Measurements from ENCODE around the gene MAGI3.

The MAGI3 gene

GRCh38 chr1:113662101-113662500 is 271.8 kb downstream of the MAGI3 start:
- no peak for DNase-seq

GRCh38 chr1:113663165-113663951 is 273.0 kb downstream of the MAGI3 start:
- DNase-seq: peak; percentile 35

GRCh38 chr1:113665071-113665470 is 274.8 kb downstream of the MAGI3 start:
- DNase-seq: no peak

- DNase-seq: no peak
These were observed 275.8 kb downstream of the MAGI3 start for GRCh38 chr1:113666126-113666525.

- DNase-seq: no peak
These were observed 279.7 kb downstream of the MAGI3 start for GRCh38 chr1:113669988-113670387.

GRCh38 chr1:113670650-113671049 is 280.3 kb downstream of the MAGI3 start:
- DNase-seq: no peak

- DNase-seq: no peak
These were observed 282.2 kb downstream of the MAGI3 start for GRCh38 chr1:113672491-113672890.

- DNase-seq: no peak
These were observed 284.3 kb downstream of the MAGI3 start for GRCh38 chr1:113674591-113674990.

GRCh38 chr1:113675302-113675701 is 285.0 kb downstream of the MAGI3 start:
- DNase-seq: peak; percentile 2

GRCh38 chr1:113676524-113676923 is 286.2 kb downstream of the MAGI3 start:
- DNase-seq: no peak

GRCh38 chr1:113677250-113678158 is 287.2 kb downstream of the MAGI3 start:
- peak; percentile 52 for DNase-seq

- no peak for DNase-seq
These were observed 287.8 kb downstream of the MAGI3 start for GRCh38 chr1:113678159-113678469.

GRCh38 chr1:113681596-113682337 is 291.5 kb downstream of the MAGI3 start:
- DNase-seq: no peak

GRCh38 chr1:113683384-113684152 is 293.3 kb downstream of the MAGI3 start:
- DNase-seq: no peak

GRCh38 chr1:113684153-113684541 is 293.8 kb downstream of the MAGI3 start:
- peak; percentile 6 for DNase-seq

- no peak for DNase-seq
These were observed 296.7 kb downstream of the MAGI3 start for GRCh38 chr1:113686891-113687618.

- DNase-seq: no peak
These were observed 300.9 kb downstream of the MAGI3 start for GRCh38 chr1:113691184-113691583.

GRCh38 chr1:113692342-113692741 is 302.0 kb downstream of the MAGI3 start:
- no peak for DNase-seq

- no peak for DNase-seq
These were observed 302.6 kb downstream of the MAGI3 start for GRCh38 chr1:113692824-113693431.

- DNase-seq: no peak
These were observed 304.6 kb downstream of the MAGI3 start for GRCh38 chr1:113694910-113695309.

- DNase-seq: no peak
These were observed 311.1 kb downstream of the MAGI3 start for GRCh38 chr1:113701429-113701828.
